GM21723 (cell line): ENCODE data around the gene LDHAL6A.
"Not testable (repeated sequence)": the region's sequence is repeated elsewhere in the genome, so short reads cannot be mapped to it uniquely, and the experiment has no call there.

Source experiments
- ATAC-seq: cut with Tn5 transposase; IDR thresholded peaks from one replicate; pipeline ENCODE4 v1.9.1; 2021; ENCODE audit warnings: mild to moderate bottlenecking, moderate library complexity; ENCODE audit not compliant: unreplicated experiment

LDHAL6A gene

DNA sequence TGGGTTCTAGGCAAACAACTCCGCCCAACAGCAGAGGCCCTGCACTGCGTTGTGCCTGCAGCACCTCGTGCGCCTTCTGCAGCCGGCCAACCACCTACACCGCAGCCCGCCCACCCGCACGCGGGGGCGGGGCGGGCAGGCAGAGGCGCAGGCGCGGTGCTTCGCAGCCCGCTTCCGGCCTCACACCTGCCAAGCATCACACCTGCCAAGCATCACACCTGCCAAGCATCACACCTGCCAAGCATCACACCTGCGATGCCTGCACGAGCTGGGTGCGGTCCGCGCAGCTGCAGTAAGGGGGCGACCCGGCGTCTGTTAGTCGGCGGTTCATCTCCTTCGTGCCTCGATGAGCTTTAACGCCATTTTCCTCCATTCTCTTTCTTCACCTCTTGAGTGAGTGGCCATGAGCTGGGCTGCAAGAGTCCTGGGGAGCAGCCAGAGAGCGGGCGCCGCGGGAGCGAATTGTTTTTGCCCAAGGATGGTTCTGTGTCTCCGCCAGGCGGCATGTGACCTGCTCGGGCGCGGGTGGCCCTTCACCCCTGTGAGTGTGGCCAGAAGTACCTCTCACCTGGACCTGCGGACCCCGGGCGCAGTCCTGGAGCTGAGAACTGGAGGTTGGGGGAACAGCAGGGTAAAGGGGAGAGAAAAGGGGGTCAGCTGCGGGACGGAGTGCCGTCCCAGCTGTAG is at the start of gene LDHAL6A:
Gene LDHAL6A (plus strand): TSS at position 171 of the 687 bp plus-strand sequence. CDS start 825 bp downstream, outside the sequence.
- no peak for ATAC-seq

DNA sequence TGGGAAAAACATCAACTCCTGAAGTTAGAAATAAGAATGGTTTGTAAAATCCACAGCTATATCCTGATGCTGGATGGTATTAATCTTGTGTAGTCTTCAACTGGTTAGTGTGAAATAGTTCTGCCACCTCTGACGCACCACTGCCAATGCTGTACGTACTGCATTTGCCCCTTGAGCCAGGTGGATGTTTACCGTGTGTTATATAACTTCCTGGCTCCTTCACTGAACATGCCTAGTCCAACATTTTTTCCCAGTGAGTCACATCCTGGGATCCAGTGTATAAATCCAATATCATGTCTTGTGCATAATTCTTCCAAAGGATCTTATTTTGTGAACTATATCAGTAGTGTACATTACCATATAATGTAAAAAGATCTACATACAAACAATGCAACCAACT is 48.3 kb upstream of the LDHAL6A start:
- ATAC-seq: not testable (repeated sequence)

DNA sequence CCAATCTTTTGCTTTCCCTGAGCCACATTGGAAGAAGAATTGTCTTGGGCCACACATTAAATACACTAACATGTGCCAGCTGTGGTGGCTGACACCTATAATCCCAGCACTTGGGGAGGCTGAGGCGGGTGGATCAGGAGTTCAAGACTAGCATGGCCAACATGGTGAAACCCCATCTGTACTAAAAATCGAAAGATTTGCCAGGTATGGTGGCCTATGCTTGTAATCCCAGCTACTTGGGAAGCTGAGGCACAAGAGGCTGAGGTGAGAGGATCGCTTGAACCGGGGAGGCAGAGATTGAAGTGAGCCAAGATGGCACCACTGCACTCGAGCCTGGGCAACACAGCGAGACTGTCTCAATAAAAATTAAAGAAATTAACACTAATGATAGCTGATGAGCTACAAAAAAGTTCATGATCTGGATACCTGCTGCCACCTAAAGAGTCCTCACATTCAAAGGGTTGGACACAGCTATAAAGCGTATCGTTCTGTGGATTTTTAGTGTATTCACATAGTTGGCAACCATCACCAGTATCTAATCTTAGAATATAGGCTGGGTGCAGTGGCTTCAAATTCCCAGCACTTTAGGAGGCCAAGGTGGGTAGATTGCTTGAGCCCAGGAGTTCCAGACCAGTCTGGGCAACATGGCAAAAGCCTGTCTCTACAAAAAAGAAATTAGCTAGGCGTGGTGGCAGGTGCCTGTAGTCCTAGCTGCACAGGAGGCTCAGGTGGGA is 46.9 kb upstream of the LDHAL6A start:
- no peak for ATAC-seq

DNA sequence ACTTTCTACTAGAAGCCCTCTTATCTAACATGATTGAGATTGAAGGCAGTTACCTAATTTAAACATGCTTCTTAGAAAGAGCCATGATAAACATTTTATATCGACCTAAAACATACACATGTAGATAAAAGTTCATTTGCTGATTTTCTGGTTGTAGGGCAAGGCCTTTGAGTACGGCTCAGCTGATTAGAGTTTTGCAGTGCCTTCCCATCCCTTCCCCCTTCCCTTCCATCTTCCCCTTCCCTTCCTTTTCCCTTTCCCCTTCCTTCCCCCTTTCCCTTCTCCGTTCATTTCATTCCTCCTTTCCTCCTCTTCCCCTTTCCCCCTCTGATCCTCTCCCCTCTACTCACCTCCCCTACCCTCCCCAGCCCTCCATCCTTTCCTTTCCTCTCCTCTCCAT is 39.2 kb upstream of the LDHAL6A start:
- ATAC-seq: no peak

DNA sequence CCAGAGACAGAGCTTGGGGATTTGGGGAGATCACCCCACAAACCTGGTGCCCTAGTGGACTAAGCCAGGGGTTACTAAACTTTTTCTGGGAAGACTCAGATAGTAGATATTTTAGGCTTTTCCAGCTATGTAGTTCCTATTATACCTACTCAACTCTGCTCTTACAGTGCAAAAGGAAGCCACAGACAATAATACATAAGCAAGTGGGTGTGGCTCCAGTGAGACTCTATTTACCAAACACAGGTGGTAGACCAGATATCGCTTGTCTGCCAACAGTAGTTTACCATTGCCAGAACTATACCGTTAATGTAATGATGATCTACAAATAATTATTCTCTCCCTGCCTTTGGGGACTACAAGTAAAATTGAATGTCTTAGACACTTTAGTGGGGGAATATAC is 36.6 kb upstream of the LDHAL6A start:
- ATAC-seq: no peak

DNA sequence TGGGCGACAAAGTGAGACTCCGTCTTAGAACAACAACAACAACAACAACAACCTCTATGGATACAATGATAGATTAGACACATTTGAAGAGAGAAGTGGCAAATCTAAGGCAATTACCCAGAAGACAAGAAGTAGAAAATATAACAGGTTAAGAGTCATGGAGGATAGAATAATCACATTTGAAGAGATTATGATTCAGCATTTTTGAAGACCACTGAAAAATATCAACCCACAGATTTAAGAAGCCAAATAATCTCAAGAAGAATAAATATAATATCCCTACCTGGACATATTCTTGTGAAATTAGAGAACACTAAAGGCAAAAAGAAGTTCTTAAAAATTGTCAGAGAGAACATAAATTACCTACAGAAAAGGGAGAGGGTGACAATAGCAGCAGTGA is 35.6 kb upstream of the LDHAL6A start:
- no peak for ATAC-seq

DNA sequence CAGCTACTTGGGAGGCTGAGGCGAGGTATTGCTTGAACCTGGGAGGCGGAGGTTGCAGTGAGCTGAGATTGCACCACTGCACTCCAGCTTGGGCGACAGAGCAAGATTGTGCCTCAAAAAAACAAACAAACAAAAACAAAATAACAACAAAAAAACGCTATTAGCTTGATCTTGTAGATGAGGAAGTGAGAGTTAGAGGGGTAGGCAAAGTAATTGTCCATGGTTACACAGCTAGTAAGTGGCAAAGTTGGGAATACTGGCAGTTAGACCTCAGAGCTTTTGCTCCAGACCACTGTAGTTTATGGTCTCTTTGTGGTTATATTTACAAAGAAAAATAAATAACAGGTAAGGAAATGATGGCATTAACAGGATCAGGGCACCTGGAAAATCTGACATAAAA is 28.4 kb upstream of the LDHAL6A start:
- no peak for ATAC-seq

DNA sequence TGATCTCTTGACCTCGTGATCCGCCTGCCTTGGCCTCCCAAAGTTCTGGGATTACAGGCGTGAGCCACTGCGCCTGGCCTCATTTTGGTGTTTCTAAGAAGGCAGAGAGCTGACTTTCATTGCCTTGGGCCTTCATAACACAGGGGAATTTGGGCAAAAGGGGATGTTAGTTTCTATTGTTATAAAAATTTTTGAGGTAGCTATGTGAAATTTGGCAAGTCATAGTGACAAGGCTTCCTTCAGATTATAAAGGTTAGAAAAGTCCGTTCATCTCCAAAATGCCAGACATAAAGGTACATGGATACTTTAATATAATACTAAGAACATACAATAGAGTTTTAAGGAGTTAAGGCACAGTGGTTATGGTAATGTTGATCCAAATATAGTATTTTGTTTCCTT is 26.3 kb upstream of the LDHAL6A start:
- ATAC-seq: no peak

DNA sequence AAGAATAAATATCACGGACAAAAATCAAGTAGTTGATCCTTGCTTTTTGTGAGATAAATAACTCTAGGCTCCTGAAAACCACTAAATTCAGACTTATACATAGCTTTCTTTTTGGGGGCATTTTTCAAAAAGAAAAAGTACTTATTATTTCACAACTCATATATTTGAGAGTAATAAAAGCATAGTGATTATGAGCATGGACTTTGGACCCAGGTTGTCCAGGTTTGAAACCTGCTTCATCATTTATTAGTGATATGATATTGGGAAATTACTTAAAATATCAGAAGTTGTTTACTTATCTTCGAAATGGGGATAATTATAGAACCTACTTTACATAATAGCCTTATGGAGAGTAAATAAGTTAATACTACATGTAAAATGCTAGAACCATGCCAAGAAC is 17.0 kb upstream of the LDHAL6A start:
- no peak for ATAC-seq

DNA sequence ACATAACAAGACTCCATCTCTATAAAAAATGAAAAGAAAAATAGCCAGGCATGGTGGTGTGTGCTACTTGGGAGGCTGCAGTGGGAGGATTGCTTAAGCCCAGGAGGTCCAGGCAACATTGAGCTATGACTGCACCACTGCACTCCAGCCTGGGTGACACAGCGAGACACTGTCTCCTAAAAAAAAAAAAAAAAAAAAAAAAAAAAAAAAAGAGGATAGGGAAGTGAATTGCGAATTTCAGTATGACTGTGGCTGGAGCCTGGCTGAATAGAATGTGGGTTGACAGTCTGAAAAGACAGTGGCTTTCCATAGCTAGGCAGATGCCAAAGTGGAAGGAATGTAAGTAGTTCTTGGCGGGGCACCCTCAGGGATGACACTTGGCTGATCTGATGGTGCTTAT is 6.4 kb upstream of the LDHAL6A start:
- no peak for ATAC-seq

DNA sequence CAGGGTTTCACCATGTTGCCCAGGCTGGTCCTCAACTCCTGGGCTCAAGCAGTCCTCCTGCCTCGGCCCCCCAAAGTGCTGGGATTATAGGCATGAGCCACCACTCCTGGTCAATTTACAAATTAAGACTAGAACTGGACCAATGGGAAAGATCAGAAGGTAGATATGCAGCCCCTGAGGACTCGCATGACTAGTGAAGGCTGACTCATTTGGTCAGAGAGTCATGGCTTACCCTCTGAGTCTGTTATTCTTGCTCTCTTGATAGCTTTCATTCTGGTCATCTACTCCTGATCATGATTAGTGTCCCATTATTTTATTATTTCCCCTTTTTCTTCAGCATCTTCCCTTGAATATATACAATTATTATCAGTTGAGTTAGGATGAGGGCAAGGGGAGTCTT is 2.7 kb upstream of the LDHAL6A start:
- ATAC-seq: no peak

DNA sequence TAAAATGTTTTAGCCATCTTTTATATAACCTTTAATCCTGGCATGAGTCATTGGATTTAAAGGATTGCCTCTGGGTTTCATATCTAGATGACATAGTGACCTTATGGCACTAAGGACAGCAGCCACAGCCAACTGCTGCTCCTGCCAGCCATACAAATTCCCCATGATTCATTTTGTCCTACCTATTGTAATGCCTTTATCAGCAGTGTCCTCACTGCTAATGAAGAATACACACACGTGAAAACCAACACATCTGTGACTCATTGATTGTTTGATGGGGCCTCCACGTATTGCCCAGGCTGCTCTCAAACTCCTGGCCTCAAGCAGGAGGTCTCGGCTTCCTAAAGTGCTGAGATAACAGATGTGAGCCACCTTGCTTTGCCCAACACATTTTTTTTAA is 1.8 kb downstream of the LDHAL6A start:
- no peak for ATAC-seq

DNA sequence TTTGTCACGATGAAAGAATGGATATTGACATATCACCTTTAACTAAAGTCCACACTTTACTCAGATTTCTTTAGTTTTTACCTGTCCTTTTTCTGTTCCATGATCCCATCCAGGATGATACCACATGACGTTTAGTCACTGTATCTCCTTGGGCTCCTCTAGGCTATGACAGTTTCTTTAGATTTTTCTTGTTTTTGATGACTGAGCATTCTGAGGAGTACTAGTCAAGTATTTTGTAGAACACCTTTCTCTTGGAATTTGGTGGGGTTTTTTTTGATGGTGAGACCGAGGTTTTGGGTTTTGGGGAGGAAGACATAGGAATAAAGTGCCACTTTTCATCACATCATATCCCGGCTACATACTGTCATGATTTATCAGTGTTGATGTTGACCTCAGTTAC is 4.0 kb downstream of the LDHAL6A start:
- no peak for ATAC-seq

DNA sequence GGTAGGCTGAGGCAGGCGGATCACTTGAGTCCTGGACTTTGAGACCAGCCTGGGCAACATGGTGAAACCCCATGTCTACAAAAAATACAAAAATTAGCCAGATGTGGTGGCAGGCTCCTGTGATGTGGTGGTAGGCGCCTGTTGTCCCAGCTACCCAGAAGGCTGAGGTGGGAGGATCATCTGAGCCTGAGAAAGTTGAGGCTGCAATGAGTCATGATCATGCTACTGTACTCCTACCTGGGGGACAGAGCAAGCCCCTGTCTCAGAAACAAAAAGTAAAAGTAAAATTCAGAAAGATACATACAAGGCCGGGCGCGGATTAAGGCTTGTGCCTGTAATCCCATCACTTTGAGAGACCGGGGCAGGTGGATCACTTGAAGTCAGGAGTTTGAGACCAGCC is 6.3 kb downstream of the LDHAL6A start:
- ATAC-seq: no peak

DNA sequence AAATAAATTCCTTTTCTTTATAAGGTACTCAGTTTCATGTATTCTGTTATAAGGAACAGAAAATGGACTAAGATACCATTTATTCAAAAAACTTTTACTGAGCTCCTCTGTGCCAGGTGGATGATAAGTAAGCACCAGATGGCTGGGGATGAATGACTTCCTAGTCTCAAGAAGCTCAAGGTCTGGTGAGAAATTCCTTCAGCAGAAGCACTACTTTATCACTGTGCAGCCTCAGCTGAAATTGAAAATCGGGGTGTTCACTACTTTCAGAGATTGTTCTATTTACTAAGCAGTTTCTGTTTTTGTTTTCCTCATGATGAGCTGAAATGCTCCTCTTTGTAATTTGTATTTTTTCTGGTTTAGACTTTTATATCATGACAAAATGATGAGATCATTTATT is 7.8 kb downstream of the LDHAL6A start:
- ATAC-seq: no peak

DNA sequence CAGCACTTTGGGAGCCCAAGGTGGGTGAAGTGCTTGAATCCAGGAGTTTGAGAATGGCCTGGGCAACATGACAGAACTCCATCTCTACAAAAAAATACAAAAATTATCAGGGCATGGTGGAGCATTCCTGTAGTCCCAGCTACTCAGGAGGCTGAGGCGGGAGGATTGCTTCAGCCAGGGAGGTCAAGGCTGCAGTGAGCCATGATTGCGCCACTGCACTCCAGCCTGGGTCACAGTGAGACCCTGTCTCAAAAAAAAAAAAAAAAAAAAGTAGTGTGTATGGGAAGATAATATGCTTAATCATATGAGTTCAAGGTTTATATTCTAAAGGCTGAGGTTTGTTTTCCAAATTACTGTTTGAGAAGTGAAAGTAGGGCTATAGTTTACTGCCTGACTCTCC is 10.7 kb downstream of the LDHAL6A start:
- ATAC-seq: no peak

DNA sequence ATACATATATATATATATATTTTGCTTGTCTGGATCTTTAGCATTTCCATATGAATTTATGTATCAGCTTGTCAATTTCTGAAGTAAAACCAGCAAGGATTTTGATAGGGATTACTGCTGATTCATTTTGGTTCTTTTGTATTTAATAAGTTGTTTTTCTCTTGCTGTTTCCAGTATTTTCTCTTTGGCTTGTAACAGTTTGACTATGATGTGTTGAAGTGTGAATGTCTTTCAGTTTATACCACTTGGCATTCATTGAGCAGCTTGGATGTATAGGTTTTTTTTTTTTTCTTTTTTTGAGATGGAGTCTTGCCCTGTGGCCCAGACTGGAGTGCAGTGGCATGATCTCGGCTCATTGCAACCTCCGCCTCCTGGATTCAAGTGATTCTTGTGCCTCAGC is 12.4 kb downstream of the LDHAL6A start:
- no peak for ATAC-seq

DNA sequence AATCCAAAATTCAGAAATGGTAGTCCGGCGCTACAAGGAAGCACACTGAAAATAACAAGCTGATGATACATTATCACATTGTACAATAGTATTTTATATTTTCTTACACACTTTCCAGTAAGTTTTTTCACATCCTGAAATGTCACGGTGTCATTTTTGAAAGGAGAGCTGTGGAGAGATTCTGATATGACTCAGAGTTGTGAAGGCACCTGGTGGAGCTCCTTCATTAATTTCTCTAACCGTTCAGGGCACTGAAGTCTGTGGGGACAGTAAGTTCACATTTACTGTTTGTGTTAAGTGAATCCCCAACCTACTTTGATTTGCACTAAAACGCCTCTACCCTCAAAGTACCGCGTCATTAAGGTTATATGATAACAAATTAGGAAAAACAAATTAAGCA is 13.3 kb downstream of the LDHAL6A start:
- peak; percentile 69 for ATAC-seq

DNA sequence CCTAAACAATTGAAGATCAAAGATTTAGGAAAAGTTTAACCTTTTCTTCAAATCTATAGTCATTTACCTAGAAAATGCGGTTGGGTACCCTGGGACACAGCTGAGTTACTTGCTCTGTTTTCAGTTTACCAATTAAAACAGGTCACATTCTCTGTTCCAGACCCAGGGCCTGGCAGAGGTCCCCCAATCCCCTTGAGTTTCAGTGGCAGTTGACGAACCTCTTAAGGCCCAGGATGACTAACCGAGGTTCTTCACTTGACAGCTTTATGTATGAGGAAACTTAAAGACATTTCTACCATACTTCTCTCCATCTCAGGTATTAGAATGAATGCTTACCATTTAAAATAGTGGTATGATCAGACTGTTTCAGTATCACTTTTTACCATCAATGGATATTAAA is 16.3 kb downstream of the LDHAL6A start:
- ATAC-seq: no peak

DNA sequence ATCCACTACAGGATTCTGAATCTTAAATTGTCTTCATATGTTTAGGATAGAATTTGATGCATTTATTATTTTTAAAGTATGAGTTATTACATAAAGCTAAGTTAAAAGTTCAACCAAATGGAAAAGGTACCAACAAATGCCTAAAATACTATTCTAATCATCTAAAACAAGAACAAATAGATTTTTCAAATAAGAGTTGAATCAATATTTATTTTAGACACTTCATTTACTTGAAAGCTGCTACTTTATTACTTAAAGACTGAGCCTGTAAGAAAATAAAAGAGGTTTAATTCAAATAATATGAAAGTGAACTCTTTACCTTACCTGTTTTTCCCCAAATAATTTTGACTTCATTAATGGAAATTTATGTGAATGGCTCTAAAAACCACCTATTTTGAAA is 16.9 kb downstream of the LDHAL6A start:
- ATAC-seq: no peak

DNA sequence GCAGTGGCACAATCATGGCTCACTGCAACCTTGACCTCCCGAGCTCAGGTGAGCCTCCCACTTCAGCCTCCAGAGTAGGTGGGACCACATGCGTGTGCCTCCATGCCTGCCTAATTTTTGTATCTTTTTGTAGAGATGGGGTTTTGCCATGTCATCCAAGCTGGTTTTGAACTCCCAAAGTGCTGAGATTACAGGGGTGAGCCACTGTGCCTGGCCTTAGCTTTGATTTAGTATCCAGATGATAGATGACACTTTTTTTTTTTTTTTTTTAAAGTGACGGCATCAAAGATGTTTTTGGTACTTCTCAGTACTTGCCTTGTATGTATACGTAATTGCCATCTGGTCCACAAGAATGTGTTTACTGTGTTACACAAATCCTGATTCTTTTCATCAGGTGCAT is 23.4 kb downstream of the LDHAL6A start:
- no peak for ATAC-seq

DNA sequence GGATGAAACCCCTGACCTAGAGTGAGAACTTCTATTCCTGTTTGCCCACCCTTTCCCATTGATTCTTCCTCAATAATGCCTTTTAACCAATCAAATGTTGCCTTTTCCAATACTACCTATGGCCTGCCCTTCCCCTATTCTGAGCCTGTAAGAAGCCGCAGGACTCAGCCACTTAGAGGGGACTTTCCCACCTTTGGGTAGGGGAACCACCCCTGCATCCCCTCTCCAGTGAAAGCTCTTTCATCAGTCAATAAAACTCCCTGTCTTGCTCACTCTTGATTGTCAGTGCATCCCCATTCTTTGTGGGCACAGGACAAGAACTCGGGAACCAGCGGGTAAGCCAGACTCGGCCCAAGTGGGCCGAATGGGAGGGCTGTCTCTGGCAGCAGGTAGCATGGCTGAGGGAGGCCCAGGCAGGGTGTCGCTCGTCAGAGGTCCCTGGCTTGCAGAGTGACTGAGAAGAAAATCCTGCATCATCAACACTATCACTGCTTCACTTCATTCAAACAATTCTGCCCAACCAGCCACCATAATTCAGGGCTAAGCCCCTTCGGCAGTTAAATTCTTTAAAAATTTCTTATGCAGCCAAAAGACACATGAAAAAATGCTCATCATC is 30.4 kb downstream of the LDHAL6A start:
- ATAC-seq: no peak
